ENCODE results near the gene MYH7. TPM values are rescaled to one million over a fixed set of nuclear protein-coding genes. Genes with fewer than 3 reads are reported as not detected.
"Not testable (repeated sequence)": the region's sequence is repeated elsewhere in the genome, so short reads cannot be mapped to it uniquely, and the experiment has no call there.

The MYH7 gene
- polyA plus RNA-seq, 3 donors = 0.40 to 0.62 (median 0.56) TPM

DNA sequence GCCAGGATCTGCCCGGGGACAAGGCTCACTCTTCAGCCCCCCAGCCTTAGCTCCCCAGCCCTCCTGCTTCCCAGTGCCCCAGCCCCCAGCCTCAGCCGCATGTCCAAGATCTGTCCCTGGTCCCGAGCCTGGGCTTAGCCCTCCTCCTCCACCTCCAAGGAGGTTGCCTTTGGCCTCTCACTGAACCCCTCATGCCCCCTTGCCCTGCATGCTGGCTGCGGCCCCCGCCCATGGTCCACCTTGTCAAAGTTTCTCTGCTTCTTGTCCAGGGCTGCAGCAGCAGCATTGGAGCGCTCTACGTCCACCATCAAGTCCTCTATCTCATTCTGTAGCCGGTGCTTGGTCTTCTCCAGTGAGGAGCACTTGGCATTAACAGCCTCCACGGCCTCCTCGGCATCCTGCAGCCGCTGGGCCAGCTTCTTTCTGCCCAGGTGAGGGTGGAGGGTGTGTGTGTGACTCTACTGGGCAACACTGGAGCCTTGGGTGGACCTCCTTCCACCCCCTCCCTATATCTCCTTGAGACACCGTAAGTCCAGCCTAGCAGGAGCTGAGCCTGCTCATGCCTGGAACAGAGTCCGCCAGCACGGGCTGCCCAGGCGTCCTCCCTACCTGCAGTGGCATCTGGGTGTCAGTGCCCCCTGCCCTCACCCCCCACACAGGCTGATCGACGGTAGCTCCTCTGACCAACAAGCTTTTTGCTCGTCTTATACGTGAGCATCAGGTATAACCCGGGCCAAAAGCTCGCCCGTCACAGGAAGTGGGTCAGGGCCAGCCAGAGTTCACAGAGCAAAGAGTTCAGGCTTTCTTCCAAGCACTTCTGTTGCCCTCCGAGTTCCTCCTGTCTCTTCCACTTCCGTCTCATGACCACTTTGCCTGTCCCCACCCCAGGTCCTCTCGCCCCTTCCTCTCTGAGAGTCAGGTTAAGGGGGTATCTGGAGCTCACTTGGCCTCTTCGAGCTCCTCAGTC is 47.3 kb downstream of the MYH7 start:
- DNase-seq = no peak

- DNase-seq = no peak
Observed at GRCh38 chr14:23386999-23387398, 48.5 kb downstream of the MYH7 start.

DNA sequence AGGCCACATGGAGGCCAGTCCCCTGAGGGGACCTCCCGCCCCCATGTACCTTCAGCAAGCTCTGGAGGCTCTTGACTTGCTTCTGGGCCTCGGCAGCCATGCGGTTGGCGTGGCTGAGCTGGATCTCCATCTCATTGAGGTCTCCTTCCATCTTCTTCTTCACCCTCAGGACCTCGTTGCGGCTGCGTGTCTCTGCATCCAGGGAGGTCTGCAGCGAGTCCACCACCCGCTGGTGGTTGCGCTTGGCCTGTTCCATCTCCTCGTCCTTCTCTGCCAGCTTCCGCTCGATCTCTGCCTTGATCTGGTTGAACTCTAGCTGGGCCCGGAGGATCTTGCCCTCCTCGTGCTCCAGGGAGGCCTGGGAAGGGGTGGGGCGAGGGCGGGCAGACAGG is 49.2 kb downstream of the MYH7 start:
- DNase-seq = not testable (repeated sequence)

DNA sequence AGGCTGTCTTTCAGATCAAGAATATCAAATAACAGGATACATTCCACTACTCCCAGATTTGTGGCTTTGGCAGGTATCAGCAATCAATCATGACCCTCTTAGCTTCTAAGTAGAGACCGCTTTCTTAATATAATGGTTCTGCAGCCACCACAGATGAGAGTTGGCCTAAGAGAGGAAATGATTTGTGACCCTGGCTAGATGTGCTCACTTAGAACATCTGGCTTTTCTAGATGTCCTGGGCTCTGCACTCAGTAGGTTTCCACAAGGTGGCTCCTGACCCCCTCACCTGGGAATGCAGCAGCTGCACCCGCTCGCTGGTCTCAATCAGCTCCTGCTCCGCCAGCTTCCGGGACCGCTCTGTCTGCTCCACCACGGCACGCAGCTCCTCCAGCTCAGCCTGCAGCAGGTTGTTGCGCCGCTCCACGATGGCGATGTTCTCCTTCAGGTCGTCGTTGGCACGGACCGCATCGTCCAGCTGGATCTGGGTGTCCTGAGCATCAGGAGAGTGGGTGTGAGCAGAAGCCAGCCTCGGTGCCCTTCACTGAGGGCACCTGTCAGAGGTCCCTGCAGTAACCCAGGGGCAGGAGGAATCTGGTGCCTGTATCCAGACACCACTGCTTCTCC is 49.7 kb downstream of the MYH7 start:
- DNase-seq = peak; percentile 52

DNA sequence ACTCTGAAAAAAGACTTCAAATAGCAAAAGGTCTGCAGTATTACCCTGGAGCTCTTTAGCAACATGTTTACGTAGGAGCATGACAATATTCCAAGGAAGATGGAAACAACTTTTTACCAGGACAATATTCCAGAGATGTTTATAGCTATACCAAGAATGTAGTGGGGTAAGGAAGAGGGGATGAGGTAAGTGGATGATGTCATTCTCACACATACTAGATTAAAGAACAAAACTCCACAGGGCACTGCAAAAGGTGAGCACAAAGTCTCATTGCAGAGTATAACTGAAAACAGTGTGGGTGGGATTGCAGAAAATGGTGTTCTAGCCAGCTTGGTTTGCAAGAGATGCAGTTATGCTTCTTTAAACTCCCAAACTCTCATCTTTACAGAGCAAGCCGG is 50.2 kb downstream of the MYH7 start:
- no peak for DNase-seq

DNA sequence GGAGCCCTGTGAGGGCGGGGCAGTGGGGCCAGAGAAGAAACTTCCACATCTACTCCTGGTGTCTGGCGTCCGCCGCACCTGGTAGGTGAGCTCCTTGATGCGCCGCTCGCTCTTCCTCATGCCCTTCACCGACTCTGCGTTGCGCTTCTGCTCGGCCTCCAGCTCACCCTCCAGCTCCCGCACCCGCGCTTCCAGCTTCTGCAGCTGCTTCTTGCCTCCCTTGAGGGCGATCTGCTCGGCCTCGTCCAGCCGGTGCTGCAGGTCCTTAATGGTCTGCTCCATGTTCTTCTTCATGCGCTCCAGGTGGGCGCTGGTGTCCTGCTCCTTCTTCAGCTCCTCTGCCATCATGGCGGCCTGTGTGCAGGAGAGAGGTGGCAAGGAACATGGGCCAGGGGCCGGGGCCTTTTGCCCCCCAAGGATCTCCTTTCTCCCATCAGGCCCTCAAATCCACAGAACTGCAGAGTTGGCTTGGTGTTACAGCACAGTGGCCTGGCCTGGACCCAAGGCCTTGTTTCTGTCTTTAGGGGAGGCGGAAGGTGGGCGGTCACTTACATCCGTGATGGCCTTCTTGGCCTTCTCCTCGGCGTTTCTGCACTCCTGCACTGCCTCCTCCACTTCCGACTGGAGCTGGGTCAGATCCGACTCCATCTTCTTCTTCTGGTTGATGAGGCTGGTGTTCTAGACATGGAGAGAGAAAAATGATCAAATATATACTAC is 50.9 kb downstream of the MYH7 start:
- DNase-seq = no peak

GRCh38 chr14:23382731-23383440 is 52.6 kb downstream of the MYH7 start:
- no peak for DNase-seq

- DNase-seq = no peak
Observed at GRCh38 chr14:23382276-23382675, 53.2 kb downstream of the MYH7 start.

DNA sequence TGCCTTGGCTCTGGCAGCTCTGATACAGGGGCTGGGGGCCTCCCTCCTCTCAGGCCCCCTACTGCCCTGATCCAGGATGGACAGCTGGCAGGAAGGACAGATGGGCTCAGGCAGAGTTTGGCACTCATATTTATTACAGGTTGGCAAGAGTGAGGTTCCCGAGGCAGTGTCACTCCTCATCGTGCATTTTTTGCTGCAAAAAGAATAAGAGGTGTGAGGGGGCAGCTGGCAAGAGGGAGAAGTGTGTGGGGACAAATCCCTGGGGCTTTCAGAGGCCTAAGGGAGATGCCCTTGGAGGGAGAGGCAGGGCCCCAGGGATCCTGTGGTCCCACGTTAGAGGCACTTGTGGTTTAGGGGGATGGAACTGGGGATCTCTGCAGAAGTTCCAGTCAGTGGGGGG is 53.6 kb downstream of the MYH7 start:
- DNase-seq = no peak

GRCh38 chr14:23380976-23381375 is 54.5 kb downstream of the MYH7 start:
- no peak for DNase-seq

DNA sequence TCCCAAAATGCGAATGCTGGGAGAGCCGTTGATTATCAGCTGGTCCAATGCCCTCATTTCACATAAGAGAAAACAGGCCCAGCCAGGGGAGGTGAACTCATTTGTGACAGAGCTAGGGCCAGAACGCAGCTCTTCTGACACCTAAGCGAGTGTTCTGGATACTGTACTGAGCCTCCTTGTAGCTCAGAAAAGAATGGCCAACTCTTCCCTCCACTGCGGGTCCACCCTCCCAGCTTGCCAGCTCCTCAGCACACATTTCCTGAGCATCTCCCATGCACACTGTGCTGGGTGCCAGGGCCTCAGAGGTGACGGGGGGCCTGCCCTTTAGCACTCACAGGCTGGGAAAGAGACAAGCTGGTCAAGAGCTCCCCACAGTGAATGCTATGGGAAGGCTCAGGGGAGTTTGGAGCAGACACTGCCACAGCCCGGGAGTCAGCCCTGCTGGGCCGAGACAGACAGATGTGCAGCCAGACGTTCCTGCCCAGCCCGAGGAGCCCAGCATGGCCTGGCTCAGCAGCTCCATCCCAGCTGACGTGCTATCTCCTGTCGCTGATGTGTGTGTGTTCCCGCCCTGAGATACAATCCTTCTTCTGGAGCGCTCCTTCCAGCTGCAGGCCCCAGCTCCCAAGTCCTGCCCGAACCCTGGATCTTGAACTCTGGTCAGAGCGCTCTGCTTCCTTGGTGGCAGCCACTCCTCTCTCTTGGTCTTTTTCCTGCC is 55.1 kb downstream of the MYH7 start:
- DNase-seq = no peak

GRCh38 chr14:23379366-23380196 is 55.9 kb downstream of the MYH7 start:
- DNase-seq = no peak

DNA sequence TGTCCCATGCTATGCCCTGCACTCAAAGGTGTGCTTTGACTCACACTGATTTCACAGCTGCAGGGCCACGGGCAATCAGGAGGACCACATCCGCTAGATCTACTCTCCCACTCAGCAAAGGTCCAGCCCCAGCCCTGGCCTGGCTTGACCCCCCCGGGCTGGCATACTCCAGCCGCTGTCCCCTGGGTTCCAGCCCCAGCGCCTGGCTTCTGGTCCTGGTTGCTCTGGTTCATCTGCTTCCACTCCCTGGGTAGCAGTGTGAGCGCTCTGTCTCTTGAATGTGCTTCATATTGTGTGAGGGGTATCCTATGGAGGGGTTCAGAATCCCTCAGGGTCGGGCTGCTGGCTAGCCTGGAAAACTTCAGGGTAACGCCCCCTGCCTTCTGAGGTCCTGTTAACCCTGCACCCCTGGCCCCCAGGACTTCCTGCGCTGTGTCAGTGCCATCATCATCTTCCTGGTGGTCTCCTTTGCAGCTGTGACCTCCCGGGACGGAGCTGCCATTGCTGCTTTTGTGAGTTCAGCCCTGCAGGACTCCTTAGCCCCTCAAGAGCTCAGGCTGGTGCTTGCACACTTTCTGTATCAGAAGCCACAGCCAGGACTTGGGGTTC is 56.7 kb downstream of the MYH7 start:
- DNase-seq = no peak

DNA sequence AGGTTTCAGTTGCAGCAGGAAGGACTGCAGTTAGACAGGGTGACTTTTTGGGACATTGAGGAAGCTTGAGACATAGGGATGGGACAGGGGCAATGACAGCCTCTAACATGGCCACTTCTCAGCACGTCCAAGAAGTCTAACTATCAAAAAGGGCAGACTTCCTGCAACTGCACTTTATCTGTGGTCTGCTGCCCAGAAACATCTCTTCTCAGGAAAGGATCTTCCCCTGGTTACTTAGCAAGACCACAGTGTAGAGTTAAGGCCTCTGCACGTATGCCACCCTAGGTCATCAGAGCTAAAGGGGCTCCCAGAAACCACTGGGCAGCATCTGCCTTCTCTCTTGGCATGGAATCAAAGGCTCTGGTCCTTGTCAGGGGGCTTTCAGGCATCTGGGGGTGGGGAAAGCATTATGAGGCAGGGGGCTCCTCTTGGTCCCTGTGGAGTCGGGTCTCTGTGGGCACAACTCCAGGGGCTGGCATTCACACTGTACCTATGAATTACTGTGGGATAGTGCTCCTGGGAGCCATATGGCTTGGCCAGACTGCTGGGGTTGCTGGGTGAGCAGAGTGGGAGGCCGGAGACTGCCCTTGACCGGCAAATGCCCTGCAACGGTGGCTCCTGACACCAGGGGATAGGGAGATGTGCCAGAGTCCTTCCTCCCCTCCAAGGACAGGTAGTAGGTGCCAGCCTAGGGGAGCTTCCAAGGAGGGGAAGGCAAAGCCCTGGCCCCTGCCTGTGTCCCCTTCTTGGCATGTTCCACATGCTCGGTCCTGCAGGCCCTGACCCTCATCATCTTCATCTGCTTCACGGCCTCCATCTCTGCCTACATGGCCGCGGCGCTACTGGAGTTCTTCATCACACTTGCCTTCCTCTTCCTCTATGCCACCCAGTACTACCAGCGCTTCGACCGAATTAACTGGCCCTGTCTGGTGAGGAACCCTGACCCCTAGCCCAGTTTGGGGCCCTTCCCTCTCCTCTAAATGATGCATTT is 57.6 kb downstream of the MYH7 start:
- DNase-seq = no peak

GRCh38 chr14:23377198-23377550 is 58.3 kb downstream of the MYH7 start:
- no peak for DNase-seq

DNA sequence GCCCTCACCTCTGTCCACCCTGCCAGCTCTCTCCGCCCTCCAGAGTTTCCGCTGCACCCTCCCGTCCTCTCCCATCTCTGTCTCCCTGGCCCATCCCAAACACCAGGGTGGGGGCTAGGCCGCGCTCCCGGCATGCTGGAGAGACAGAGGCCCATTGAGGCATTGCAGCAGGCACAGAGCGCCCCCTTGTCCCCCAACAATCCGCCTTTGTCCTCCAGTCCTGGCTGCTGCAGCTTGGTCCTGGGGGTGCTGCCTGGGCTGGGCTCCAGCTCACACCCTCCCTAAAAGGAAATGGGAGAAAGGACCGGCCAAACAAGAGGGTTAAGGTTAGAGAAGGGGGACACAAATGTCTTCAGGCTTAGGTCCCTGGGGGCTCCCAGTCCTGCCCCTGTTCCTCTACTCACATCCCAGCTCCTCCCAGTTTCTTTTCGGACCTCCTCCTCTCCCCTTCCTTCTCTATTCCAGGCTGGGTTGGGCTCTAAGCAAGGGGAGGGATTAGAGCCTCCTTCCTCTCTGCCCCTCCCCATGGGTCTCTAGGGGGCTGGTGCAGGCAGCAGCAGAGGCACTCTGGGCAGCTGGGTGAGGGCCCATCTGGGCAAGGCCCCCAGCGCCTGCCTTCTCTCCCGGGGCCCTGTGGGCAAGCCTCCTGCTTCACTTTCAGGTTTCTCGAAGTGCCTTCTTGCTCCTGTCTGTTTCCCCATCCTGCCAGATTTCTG is 58.8 kb downstream of the MYH7 start, which contains the start of gene CMTM5:
Gene CMTM5, plus strand, starts transcription at position 565 of the 716 bp plus-strand sequence. CDS start 206 bp downstream, outside the sequence.
- peak; percentile 22 for DNase-seq

DNA sequence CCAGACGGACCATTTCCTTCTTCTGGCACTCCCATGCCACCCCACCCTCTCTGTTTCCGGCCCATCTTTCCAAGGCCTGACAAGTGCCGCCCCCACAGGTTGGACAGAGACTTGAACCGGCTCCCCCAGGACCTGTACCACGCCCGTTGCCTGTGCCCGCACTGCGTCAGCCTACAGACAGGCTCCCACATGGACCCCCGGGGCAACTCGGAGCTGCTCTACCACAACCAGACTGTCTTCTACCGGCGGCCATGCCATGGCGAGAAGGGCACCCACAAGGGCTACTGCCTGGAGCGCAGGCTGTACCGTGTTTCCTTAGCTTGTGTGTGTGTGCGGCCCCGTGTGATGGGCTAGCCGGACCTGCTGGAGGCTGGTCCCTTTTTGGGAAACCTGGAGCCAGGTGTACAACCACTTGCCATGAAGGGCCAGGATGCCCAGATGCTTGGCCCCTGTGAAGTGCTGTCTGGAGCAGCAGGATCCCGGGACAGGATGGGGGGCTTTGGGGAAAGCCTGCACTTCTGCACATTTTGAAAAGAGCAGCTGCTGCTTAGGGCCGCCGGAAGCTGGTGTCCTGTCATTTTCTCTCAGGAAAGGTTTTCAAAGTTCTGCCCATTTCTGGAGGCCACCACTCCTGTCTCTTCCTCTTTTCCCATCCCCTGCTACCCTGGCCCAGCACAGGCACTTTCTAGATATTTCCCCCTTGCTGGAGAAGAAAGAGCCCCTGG is 59.8 kb downstream of the MYH7 start:
- no peak for DNase-seq
